Measurements from ENCODE around the gene PPM1H.

- TF ChIP-seq, protein P1, sequence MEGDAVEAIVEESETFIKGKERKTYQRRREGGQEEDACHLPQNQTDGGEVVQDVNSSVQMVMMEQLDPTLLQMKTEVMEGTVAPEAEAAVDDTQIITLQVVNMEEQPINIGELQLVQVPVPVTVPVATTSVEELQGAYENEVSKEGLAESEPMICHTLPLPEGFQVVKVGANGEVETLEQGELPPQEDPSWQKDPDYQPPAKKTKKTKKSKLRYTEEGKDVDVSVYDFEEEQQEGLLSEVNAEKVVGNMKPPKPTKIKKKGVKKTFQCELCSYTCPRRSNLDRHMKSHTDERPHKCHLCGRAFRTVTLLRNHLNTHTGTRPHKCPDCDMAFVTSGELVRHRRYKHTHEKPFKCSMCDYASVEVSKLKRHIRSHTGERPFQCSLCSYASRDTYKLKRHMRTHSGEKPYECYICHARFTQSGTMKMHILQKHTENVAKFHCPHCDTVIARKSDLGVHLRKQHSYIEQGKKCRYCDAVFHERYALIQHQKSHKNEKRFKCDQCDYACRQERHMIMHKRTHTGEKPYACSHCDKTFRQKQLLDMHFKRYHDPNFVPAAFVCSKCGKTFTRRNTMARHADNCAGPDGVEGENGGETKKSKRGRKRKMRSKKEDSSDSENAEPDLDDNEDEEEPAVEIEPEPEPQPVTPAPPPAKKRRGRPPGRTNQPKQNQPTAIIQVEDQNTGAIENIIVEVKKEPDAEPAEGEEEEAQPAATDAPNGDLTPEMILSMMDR (conservative IDR thresholded peaks at IDR 0.05 in 1 of 2, IDR thresholded peaks at IDR 0.05 in 1 of 2; ENCODE audit: extremely low read depth in 1 of 2, insufficient read depth in 1 of 2, low read depth in 1 of 2, low read length in 2 of 2), result no peak
- TF ChIP-seq EZH2 (IDR thresholded peaks at IDR 0.05; ENCODE audit: borderline replicate concordance, low read length), result no peak
Observed at GRCh38 chr12:62668782-62669181, 266.2 kb downstream of the PPM1H start.

Measured in mammary epithelial cell (primary cell).